GM23338 (cell line): Measurements from ENCODE around the gene HES4. TPM values are rescaled to one million over a fixed set of nuclear protein-coding genes. Genes with fewer than 3 reads are reported as not detected.

Experiments
- ATAC-seq: fragments of 200-7000 bp; cut with Tn5 transposase; 3 replicates; pipeline ENCODE4 v1.9.1; 2020
- DNase-seq: peaks from one replicate; pipeline ENCODE4 v3.0.0-alpha.2; 2015; ENCODE audit warnings: low spot score
- H2AFZ ChIP-seq: fragments of 200-600 bp; sonication (generic); 2 replicates; pipeline ENCODE4 v1.8.0; 2016; ENCODE audit warnings: antibody characterized with exemption, mild to moderate bottlenecking, moderate library complexity
- H3F3A ChIP-seq: fragments of 200-600 bp; sonication (generic); replicated peaks from 2 replicates; pipeline ENCODE4 v1.8.0; 2017; ENCODE audit warnings: antibody characterized with exemption, mixed run types, low read depth
- H3K27ac ChIP-seq: fragments of 200-600 bp; sonication (generic); 2 replicates; pipeline ENCODE4 v1.6.1; 2016; ENCODE audit warnings: low read depth
- H3K27me3 ChIP-seq: fragments of 200-600 bp; sonication (generic); 2 replicates; pipeline ENCODE4 v1.8.0; 2016; ENCODE audit warnings: mild to moderate bottlenecking, mixed run types, moderate library complexity; ENCODE audit not compliant: insufficient read depth
- H3K36me3 ChIP-seq: fragments of 200-600 bp; sonication (generic); 2 replicates; pipeline ENCODE4 v1.8.0; 2016; ENCODE audit warnings: mild to moderate bottlenecking; ENCODE audit not compliant: insufficient read depth
- H3K4me1 ChIP-seq: fragments of 200-600 bp; sonication (generic); 2 replicates; pipeline ENCODE4 v1.8.0; 2016; ENCODE audit warnings: mild to moderate bottlenecking, moderate library complexity; ENCODE audit not compliant: insufficient read depth
- H3K4me2 ChIP-seq: fragments of 200-600 bp; sonication (generic); 2 replicates; pipeline ENCODE4 v1.7.1; 2017; ENCODE audit warnings: mixed run types
- H3K4me3 ChIP-seq: fragments of 200-600 bp; sonication (generic); 2 replicates; pipeline ENCODE4 v1.6.1; 2016; ENCODE audit warnings: mixed run types
- H3K79me2 ChIP-seq: fragments of 200-600 bp; sonication (generic); replicated peaks from 2 replicates; pipeline ENCODE4 v1.8.0; 2017; ENCODE audit warnings: mild to moderate bottlenecking; ENCODE audit not compliant: insufficient read depth
- H3K9me2 ChIP-seq: fragments of 200-600 bp; sonication (generic); 2 replicates; pipeline ENCODE4 v1.8.0; 2017; ENCODE audit not compliant: insufficient read depth
- H4K20me1 ChIP-seq: fragments of 200-600 bp; sonication (generic); replicated peaks from 2 replicates; pipeline ENCODE4 v1.8.0; 2017; ENCODE audit warnings: mild to moderate bottlenecking; ENCODE audit not compliant: insufficient read depth
- H3K27ac Mint-ChIP-seq: 2 replicates; pipeline ENCODE4 v1.8.0; 2020; ENCODE audit warnings: inconsistent platforms, mild to moderate bottlenecking, moderate library complexity, mixed read lengths
- H3K27me3 Mint-ChIP-seq: 3 replicates; pipeline ENCODE4 v1.8.0; 2022; ENCODE audit warnings: low read depth, mild to moderate bottlenecking, moderate library complexity, mixed read lengths, inconsistent platforms; ENCODE audit not compliant: insufficient read depth, poor library complexity
- H3K36me3 Mint-ChIP-seq: 3 replicates; pipeline ENCODE4 v1.8.0; 2021; ENCODE audit warnings: low read depth, mild to moderate bottlenecking, inconsistent platforms, moderate library complexity, mixed read lengths
- H3K4me1 Mint-ChIP-seq: 3 replicates; pipeline ENCODE4 v1.8.0; 2020; ENCODE audit warnings: mild to moderate bottlenecking, inconsistent platforms, mixed read lengths
- H3K4me3 Mint-ChIP-seq: 3 replicates; pipeline ENCODE4 v1.8.0; 2021; ENCODE audit warnings: moderate library complexity, mild to moderate bottlenecking, inconsistent platforms, mixed read lengths
- H3K9me3 Mint-ChIP-seq: 3 replicates; pipeline ENCODE4 v1.8.0; 2020; ENCODE audit warnings: moderate library complexity, mild to moderate bottlenecking, inconsistent platforms, mixed read lengths
- CREB1 ChIP-seq: fragments of 250-450 bp; sonication (Bioruptor Pico); IDR thresholded peaks from 2 replicates; pipeline ENCODE4 v1.5.0; 2020; ENCODE audit warnings: low read depth, mild to moderate bottlenecking, moderate library complexity
- CTCF ChIP-seq, 2 experiments: fragments of 200-600 bp in 1 of 2; sonication (generic) in 1 of 2; conservative IDR thresholded peaks; 2 replicates each; pipeline versions ENCODE4 v1.5.1 to v1.6.1; 2016 to 2017; ENCODE audit warnings: antibody characterized with exemption in 2 of 2, low read depth in 2 of 2, mild to moderate bottlenecking in 2 of 2, moderate library complexity in 1 of 2
- ETS1 ChIP-seq: IDR thresholded peaks from 2 replicates; pipeline ENCODE4 v1.6.1; 2016; ENCODE audit warnings: antibody characterized with exemption
- EZH2 ChIP-seq: fragments of 200-600 bp; sonication (generic); IDR thresholded peaks from one replicate; pipeline ENCODE4 v1.8.0; 2017; ENCODE audit warnings: antibody characterized with exemption, mild to moderate bottlenecking, low read depth; ENCODE audit not compliant: unreplicated experiment
- EZH2phosphoT487 ChIP-seq: fragments of 200-600 bp; sonication (generic); IDR thresholded peaks from one replicate; pipeline ENCODE4 v1.8.1; 2018; ENCODE audit warnings: antibody characterized with exemption; ENCODE audit not compliant: unreplicated experiment
- JUNB ChIP-seq: IDR thresholded peaks from one replicate; pipeline ENCODE4 v1.6.1; 2016; ENCODE audit warnings: antibody characterized with exemption; ENCODE audit not compliant: unreplicated experiment
- NANOG ChIP-seq: IDR thresholded peaks from 2 replicates; pipeline ENCODE4 v1.6.1; 2016; ENCODE audit warnings: antibody characterized with exemption, borderline replicate concordance
- POLR2AphosphoS5 ChIP-seq: IDR thresholded peaks from 2 replicates; pipeline ENCODE4 v1.6.1; 2016; ENCODE audit warnings: antibody characterized with exemption, low read depth
- REST ChIP-seq: IDR thresholded peaks from one replicate; pipeline ENCODE4 v1.6.1; 2018; ENCODE audit warnings: antibody characterized with exemption; ENCODE audit not compliant: unreplicated experiment
- STAT1 ChIP-seq: IDR thresholded peaks from one replicate; pipeline ENCODE4 v1.6.1; 2016; ENCODE audit warnings: antibody characterized with exemption; ENCODE audit not compliant: unreplicated experiment
- ZNF114 ChIP-seq: fragments of 250-450 bp; sonication (Bioruptor Pico); IDR thresholded peaks from 2 replicates; pipeline ENCODE4 v1.5.0; 2020; ENCODE audit warnings: mild to moderate bottlenecking, moderate library complexity
- ZNF331 ChIP-seq: fragments of 250-450 bp; sonication (Bioruptor Pico); IDR thresholded peaks from 2 replicates; pipeline ENCODE4 v1.5.0; 2020; ENCODE audit warnings: low read depth, mild to moderate bottlenecking, moderate library complexity
- ZNF462 ChIP-seq: fragments of 250-450 bp; sonication (Bioruptor Pico); IDR thresholded peaks from 2 replicates; pipeline ENCODE4 v1.5.0; 2020; ENCODE audit warnings: mild to moderate bottlenecking, moderate library complexity
- polyA plus RNA-seq: library from polyadenylated mRNA; unstranded; fragments of >200 nt; fragmentation: Nextera tagmentation; extraction: Ambion mirVana; gene quantifications from 2 replicates; pipeline ENCODE4 v1.2.1, GENCODE V29; 2016
- total RNA-seq: library from RNA; depleted of rRNA; stranded (reverse); fragments of >200 nt; shearing (Covaris generic); gene quantifications from 2 replicates; pipeline ENCODE4 v1.2.3, GENCODE V29; 2014

Gene HES4
- total and polyA plus RNA-seq, 2 experiments from 2014 or later: 2.3 to 6.7 TPM

- Histone ChIP-seq H3K27ac (no peak overlapping the region), H3K9me2 (no peaks in the 10 kb centered on the region), H3K4me2 (peak overlapping the region; percentile 92; the same call in 1 of the 2 replicates), H2AFZ (no peak overlapping the region), H3K79me2 (no peaks in the 10 kb centered on the region), H3K27me3 (peaks cover 40% of the 10 kb centered on the region), H4K20me1 (0 out of 2 replicates have a peak, but pooled peaks cover 2% of the 10 kb centered on the region), H3K36me3 (no peaks in the 10 kb centered on the region), H3K4me1 (no peaks in the 10 kb centered on the region; the same call in 1 of the 2 replicates), H3F3A (peaks cover 7% of the 10 kb centered on the region), H3K4me3 (peak overlapping the region; percentile 68)
- Mint-ChIP-seq H3K27ac (no peak overlapping the region), H3K36me3 (peaks cover 2% of the 10 kb centered on the region; the same call in 1 of the 3 replicates), H3K4me1 (no peaks in the 10 kb centered on the region; the same call in 2 of the 3 replicates), H3K9me3 (no peaks in the 10 kb centered on the region), H3K27me3 (peaks cover 41% of the 10 kb centered on the region), H3K4me3 (no peak overlapping the region)
- ATAC-seq (no peak), DNase-seq (no peak)
- TF ChIP-seq ZNF331 (CRISPR knock-in tag) (no peak), ETS1 (no peak), ZNF462 (no peak), STAT1 (no peak), NANOG (no peak), POLR2AphosphoS5 (no peak), EZH2 (no peak), ZNF114 (no peak), JUNB (no peak), EZH2phosphoT487 (no peak), CREB1 (CRISPR knock-in tag) (no peak), CTCF (conservative IDR thresholded peaks at IDR 0.05; ENCODE audit: low read depth in 2 of 2) (no peak), REST (no peak)
Observed at GRCh38 chr1:965526-966134, 34.3 kb downstream of the HES4 start.
